ENCODE results near the gene CFAP97D2. TPM values are rescaled to one million over a fixed set of nuclear protein-coding genes. Genes with fewer than 3 reads are reported as not detected.

CFAP97D2 gene
- total RNA-seq, 1 donor from 2014 or later = not detected

GRCh38 chr13:114149774-114150740, 29.0 kb upstream of the CFAP97D2 start:
- no peaks in the 10 kb centered on the region for H3K36me3 ChIP-seq (ENCODE audit: control insufficient read depth in 3 of 3, insufficient read depth in 3 of 3, low read length in 3 of 3)
- H3K4me1 ChIP-seq (ENCODE audit: control insufficient read depth in 3 of 3, insufficient read depth in 3 of 3, low read length in 3 of 3) = peaks cover 4 to 8% (median 7%) of the 10 kb centered on the region in 3 donors
- no peak overlapping the region for H3K9ac ChIP-seq (ENCODE audit: low read depth in 1 of 3, low read length in 3 of 3)
- H3K27me3 ChIP-seq (ENCODE audit: control insufficient read depth in 3 of 3, insufficient read depth in 3 of 3, low read length in 3 of 3) = peaks cover 0 to 4% (median 0%) of the 10 kb centered on the region in 3 donors
- H3K9me3 ChIP-seq (ENCODE audit: control insufficient read depth in 3 of 3, low read length in 3 of 3) = no peaks in the 10 kb centered on the region
- H3K27ac ChIP-seq (ENCODE audit: low read depth, low read length) = no peak overlapping the region
- H3K4me3 ChIP-seq (ENCODE audit: low read length in 3 of 3) = no peak overlapping the region

GRCh38 chr13:114151031-114151430, 28.0 kb upstream of the CFAP97D2 start:
- Histone ChIP-seq H3K9ac (ENCODE audit: low read depth in 1 of 3, low read length in 3 of 3) (no peak overlapping the region), H3K4me1 (ENCODE audit: control insufficient read depth in 3 of 3, insufficient read depth in 3 of 3, low read length in 3 of 3) (peaks cover 4 to 8% (median 7%) of the 10 kb centered on the region in 3 donors), H3K9me3 (ENCODE audit: control insufficient read depth in 3 of 3, low read length in 3 of 3) (no peaks in the 10 kb centered on the region), H3K27ac (ENCODE audit: low read depth, low read length) (no peak overlapping the region), H3K4me3 (ENCODE audit: low read length in 3 of 3) (no peak overlapping the region), H3K36me3 (ENCODE audit: control insufficient read depth in 3 of 3, insufficient read depth in 3 of 3, low read length in 3 of 3) (no peaks in the 10 kb centered on the region), H3K27me3 (ENCODE audit: control insufficient read depth in 3 of 3, insufficient read depth in 3 of 3, low read length in 3 of 3) (peaks cover 0 to 4% (median 0%) of the 10 kb centered on the region in 3 donors)

GRCh38 chr13:114151565-114152284, 27.3 kb upstream of the CFAP97D2 start:
- no peak overlapping the region for H3K4me3 ChIP-seq (ENCODE audit: low read length in 3 of 3)
- H3K27ac ChIP-seq (ENCODE audit: low read depth, low read length) = no peak overlapping the region
- H3K36me3 ChIP-seq (ENCODE audit: control insufficient read depth in 3 of 3, insufficient read depth in 3 of 3, low read length in 3 of 3) = no peaks in the 10 kb centered on the region

GRCh38 chr13:114152285-114152645, 26.8 kb upstream of the CFAP97D2 start:
- Histone ChIP-seq H3K4me1 (ENCODE audit: control insufficient read depth in 3 of 3, insufficient read depth in 3 of 3, low read length in 3 of 3) (peaks cover 4 to 8% (median 7%) of the 10 kb centered on the region in 3 donors), H3K9ac (ENCODE audit: low read depth in 1 of 3, low read length in 3 of 3) (no peak overlapping the region), H3K36me3 (ENCODE audit: control insufficient read depth in 3 of 3, insufficient read depth in 3 of 3, low read length in 3 of 3) (no peaks in the 10 kb centered on the region), H3K27ac (ENCODE audit: low read depth, low read length) (no peak overlapping the region), H3K9me3 (ENCODE audit: control insufficient read depth in 3 of 3, low read length in 3 of 3) (no peaks in the 10 kb centered on the region), H3K4me3 (ENCODE audit: low read length in 3 of 3) (no peak overlapping the region), H3K27me3 (ENCODE audit: control insufficient read depth in 3 of 3, insufficient read depth in 3 of 3, low read length in 3 of 3) (peaks cover 0 to 4% (median 0%) of the 10 kb centered on the region in 3 donors)

More at GRCh38 chr13:114151565-114152284, 27.3 kb upstream of the CFAP97D2 start:
- Histone ChIP-seq H3K4me1 (ENCODE audit: control insufficient read depth in 3 of 3, insufficient read depth in 3 of 3, low read length in 3 of 3) (peaks cover 4 to 8% (median 7%) of the 10 kb centered on the region in 3 donors), H3K27me3 (ENCODE audit: control insufficient read depth in 3 of 3, insufficient read depth in 3 of 3, low read length in 3 of 3) (peaks cover 0 to 4% (median 0%) of the 10 kb centered on the region in 3 donors), H3K9me3 (ENCODE audit: control insufficient read depth in 3 of 3, low read length in 3 of 3) (no peaks in the 10 kb centered on the region), H3K9ac (ENCODE audit: low read depth in 1 of 3, low read length in 3 of 3) (no peak overlapping the region)

GRCh38 chr13:114152831-114153371, 26.2 kb upstream of the CFAP97D2 start:
- H3K27me3 ChIP-seq (ENCODE audit: control insufficient read depth in 3 of 3, insufficient read depth in 3 of 3, low read length in 3 of 3) = peaks cover 0 to 4% (median 0%) of the 10 kb centered on the region in 3 donors
- no peak overlapping the region for H3K27ac ChIP-seq (ENCODE audit: low read depth, low read length)
- no peak overlapping the region for H3K4me3 ChIP-seq (ENCODE audit: low read length in 3 of 3)
- peaks cover 4 to 8% (median 7%) of the 10 kb centered on the region in 3 donors for H3K4me1 ChIP-seq (ENCODE audit: control insufficient read depth in 3 of 3, insufficient read depth in 3 of 3, low read length in 3 of 3)
- no peak overlapping the region for H3K9ac ChIP-seq (ENCODE audit: low read depth in 1 of 3, low read length in 3 of 3)
- H3K36me3 ChIP-seq (ENCODE audit: control insufficient read depth in 3 of 3, insufficient read depth in 3 of 3, low read length in 3 of 3) = no peaks in the 10 kb centered on the region
- no peaks in the 10 kb centered on the region for H3K9me3 ChIP-seq (ENCODE audit: control insufficient read depth in 3 of 3, low read length in 3 of 3)

GRCh38 chr13:114153485-114154080, 25.5 kb upstream of the CFAP97D2 start:
- Histone ChIP-seq H3K27me3 (ENCODE audit: control insufficient read depth in 3 of 3, insufficient read depth in 3 of 3, low read length in 3 of 3) (peaks cover 0 to 4% (median 4%) of the 10 kb centered on the region in 3 donors), H3K27ac (ENCODE audit: low read depth, low read length) (no peak overlapping the region), H3K9ac (ENCODE audit: low read depth in 1 of 3, low read length in 3 of 3) (no peak overlapping the region), H3K4me3 (ENCODE audit: low read length in 3 of 3) (no peak overlapping the region), H3K9me3 (ENCODE audit: control insufficient read depth in 3 of 3, low read length in 3 of 3) (no peaks in the 10 kb centered on the region), H3K36me3 (ENCODE audit: control insufficient read depth in 3 of 3, insufficient read depth in 3 of 3, low read length in 3 of 3) (no peaks in the 10 kb centered on the region), H3K4me1 (ENCODE audit: control insufficient read depth in 3 of 3, insufficient read depth in 3 of 3, low read length in 3 of 3) (peaks cover 4 to 8% (median 7%) of the 10 kb centered on the region in 3 donors)

GRCh38 chr13:114154476-114154875, 24.6 kb upstream of the CFAP97D2 start:
- Histone ChIP-seq H3K4me1 (ENCODE audit: control insufficient read depth in 3 of 3, insufficient read depth in 3 of 3, low read length in 3 of 3) (peaks cover 4 to 8% (median 7%) of the 10 kb centered on the region in 3 donors), H3K4me3 (ENCODE audit: low read length in 3 of 3) (no peak overlapping the region), H3K36me3 (ENCODE audit: control insufficient read depth in 3 of 3, insufficient read depth in 3 of 3, low read length in 3 of 3) (no peaks in the 10 kb centered on the region), H3K27ac (ENCODE audit: low read depth, low read length) (no peak overlapping the region), H3K9ac (ENCODE audit: low read depth in 1 of 3, low read length in 3 of 3) (no peak overlapping the region), H3K9me3 (ENCODE audit: control insufficient read depth in 3 of 3, low read length in 3 of 3) (no peaks in the 10 kb centered on the region), H3K27me3 (ENCODE audit: control insufficient read depth in 3 of 3, insufficient read depth in 3 of 3, low read length in 3 of 3) (peaks cover 0 to 4% (median 4%) of the 10 kb centered on the region in 3 donors)

- H3K27ac ChIP-seq (ENCODE audit: low read depth, low read length) = no peak overlapping the region
- H3K27me3 ChIP-seq (ENCODE audit: control insufficient read depth in 3 of 3, insufficient read depth in 3 of 3, low read length in 3 of 3) = peaks cover 0 to 4% (median 0%) of the 10 kb centered on the region in 3 donors
- H3K4me3 ChIP-seq (ENCODE audit: low read length in 3 of 3) = no peak overlapping the region
- peaks cover 4 to 8% (median 7%) of the 10 kb centered on the region in 3 donors for H3K4me1 ChIP-seq (ENCODE audit: control insufficient read depth in 3 of 3, insufficient read depth in 3 of 3, low read length in 3 of 3)
- H3K9me3 ChIP-seq (ENCODE audit: control insufficient read depth in 3 of 3, low read length in 3 of 3) = no peaks in the 10 kb centered on the region
- H3K9ac ChIP-seq (ENCODE audit: low read depth in 1 of 3, low read length in 3 of 3) = no peak overlapping the region
- no peaks in the 10 kb centered on the region for H3K36me3 ChIP-seq (ENCODE audit: control insufficient read depth in 3 of 3, insufficient read depth in 3 of 3, low read length in 3 of 3)
Observed at GRCh38 chr13:114155320-114155719, 23.7 kb upstream of the CFAP97D2 start.
